Upper lobe of left lung (tissue), 6 donors: ENCODE results near the gene RNF187. TPM values are rescaled to one million over a fixed set of nuclear protein-coding genes. Genes with fewer than 3 reads are reported as not detected.
A peak's percentile ranks its signal among the peaks of the same experiment; 100 is the strongest.

ENCODE experiments used
- ATAC-seq, 2 donors: fragments of 200-7000 bp; cut with Tn5 transposase; one replicate each; pipeline ENCODE4 v1.9.1; 2022; ENCODE audit warnings: mild to moderate bottlenecking in 2 of 2, moderate library complexity in 2 of 2; ENCODE audit not compliant: low FRiP score in 2 of 2
- DNase-seq, 2 donors: peaks; one replicate each; pipeline ENCODE4 v3.0.0-alpha.2; 2019 to 2020
- H3K27ac ChIP-seq, 4 donors: fragments of 200-600 bp; sonication (generic); one replicate each; pipeline ENCODE4 v1.5.1; 2016 to 2019
- H3K27me3 ChIP-seq, 4 donors: fragments of 200-600 bp; sonication (generic); one replicate each; pipeline ENCODE4 v1.5.1; 2017 to 2019
- H3K36me3 ChIP-seq, 4 donors: fragments of 200-600 bp; sonication (generic); one replicate each; pipeline ENCODE4 v1.5.1; 2016 to 2019
- H3K4me1 ChIP-seq, 4 donors: fragments of 200-600 bp; sonication (generic); one replicate each; pipeline ENCODE4 v1.5.1; 2018 to 2019
- H3K4me3 ChIP-seq, 4 donors: fragments of 200-600 bp; sonication (generic); one replicate each; pipeline ENCODE4 v1.5.1; 2017 to 2019; ENCODE audit warnings: mild to moderate bottlenecking in 2 of 4, moderate library complexity in 1 of 4
- H3K9me3 ChIP-seq, 4 donors: fragments of 200-600 bp; sonication (generic); one replicate each; pipeline ENCODE4 v1.5.1; 2018 to 2019
- EP300 ChIP-seq, 4 donors: sonication (generic); formaldehyde crosslinking; IDR thresholded peaks; one replicate each; pipeline ENCODE4 v1.5.1; 2017; ENCODE audit warnings: antibody characterized with exemption in 4 of 4, control low read depth in 2 of 4
- POLR2A ChIP-seq, 4 donors: fragments of 450-650 bp; IDR thresholded peaks; one replicate each; pipeline ENCODE4 v1.5.1; 2016 to 2017; ENCODE audit warnings: antibody characterized with exemption in 4 of 4, mild to moderate bottlenecking in 2 of 4
- POLR2AphosphoS5 ChIP-seq, 2 donors: sonication (generic); formaldehyde crosslinking; IDR thresholded peaks; one replicate each; pipeline ENCODE4 v1.5.1; 2017; ENCODE audit warnings: antibody characterized with exemption in 2 of 2
- WGBS, 2 donors: methylation state at CpG; one replicate each; pipeline ENCODE4 v1.1.5; 2017 to 2018; 5-methylcytosine and 5-hydroxymethylcytosine counted together
- total RNA-seq, 6 donors: library from RNA; depleted of rRNA in 4 of 6; stranded (reverse); fragments of >200 nt in 4 of 6; gene quantifications; one replicate each; pipeline versions ENCODE4 v1.1.0 to v1.2.1, GENCODE V29; 2016 to 2021
- TF ChIP-seq, protein P1 (sequence below), 6 experiments: fragments of 450-650 bp in 4 of 6; fragments of 200-600 bp in 2 of 6; sonication (generic) in 2 of 6; IDR thresholded peaks; one replicate each; pipeline ENCODE4 v1.5.1; 2016 to 2019; ENCODE audit warnings: antibody characterized with exemption in 6 of 6
- donor health status: DM: no; HTN: no; CAD: no; lungs with moderate emphysema.
- donor health status: DM: no; HTN: yes; CAD: no; lungs with severe emphysema.

The RNF187 gene
- total RNA-seq, 6 donors from 2014 or later, result 36.1 to 105 (median 71.2) TPM

DNA sequence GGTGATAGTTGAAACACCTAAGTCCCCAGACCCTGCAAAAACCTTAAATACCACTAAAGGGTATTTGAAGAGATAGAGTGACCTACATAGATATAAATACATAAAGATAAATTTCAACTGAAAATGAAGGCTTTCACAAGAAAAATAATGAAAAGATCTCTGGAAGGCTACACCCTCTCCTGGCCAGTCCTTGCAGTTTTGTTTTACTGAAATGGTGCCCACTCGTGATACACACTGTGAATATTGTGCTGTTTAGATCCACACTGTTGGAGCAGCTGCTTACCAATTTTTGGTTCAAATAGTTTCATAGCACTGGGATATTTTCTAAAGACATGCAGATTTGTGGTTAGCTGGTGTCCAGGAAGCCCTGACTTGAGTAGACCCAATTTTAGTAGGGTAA, 31.5 kb upstream of the RNF187 start:
- WGBS, 2 donors, result 38 to 50% methylated on average over 1 of the region's 1 CpG
- ATAC-seq (no peak), DNase-seq (no peak)
- H3K27me3 ChIP-seq, result peaks cover 0 to 17% (median 6%) of the 10 kb centered on the region in 4 donors
- no peaks in the 10 kb centered on the region for H3K36me3 ChIP-seq
- H3K9me3 ChIP-seq, result no peaks in the 10 kb centered on the region
- H3K4me3 ChIP-seq, result no peak overlapping the region
- no peak overlapping the region for H3K27ac ChIP-seq
- no peak for TF ChIP-seq POLR2AphosphoS5 (IDR thresholded peaks at IDR 0.05)
- TF ChIP-seq, protein P1, sequence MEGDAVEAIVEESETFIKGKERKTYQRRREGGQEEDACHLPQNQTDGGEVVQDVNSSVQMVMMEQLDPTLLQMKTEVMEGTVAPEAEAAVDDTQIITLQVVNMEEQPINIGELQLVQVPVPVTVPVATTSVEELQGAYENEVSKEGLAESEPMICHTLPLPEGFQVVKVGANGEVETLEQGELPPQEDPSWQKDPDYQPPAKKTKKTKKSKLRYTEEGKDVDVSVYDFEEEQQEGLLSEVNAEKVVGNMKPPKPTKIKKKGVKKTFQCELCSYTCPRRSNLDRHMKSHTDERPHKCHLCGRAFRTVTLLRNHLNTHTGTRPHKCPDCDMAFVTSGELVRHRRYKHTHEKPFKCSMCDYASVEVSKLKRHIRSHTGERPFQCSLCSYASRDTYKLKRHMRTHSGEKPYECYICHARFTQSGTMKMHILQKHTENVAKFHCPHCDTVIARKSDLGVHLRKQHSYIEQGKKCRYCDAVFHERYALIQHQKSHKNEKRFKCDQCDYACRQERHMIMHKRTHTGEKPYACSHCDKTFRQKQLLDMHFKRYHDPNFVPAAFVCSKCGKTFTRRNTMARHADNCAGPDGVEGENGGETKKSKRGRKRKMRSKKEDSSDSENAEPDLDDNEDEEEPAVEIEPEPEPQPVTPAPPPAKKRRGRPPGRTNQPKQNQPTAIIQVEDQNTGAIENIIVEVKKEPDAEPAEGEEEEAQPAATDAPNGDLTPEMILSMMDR (IDR thresholded peaks at IDR 0.05), result no peak
- no peak for TF ChIP-seq EP300 (IDR thresholded peaks at IDR 0.05)
- no peak for TF ChIP-seq POLR2A (IDR thresholded peaks at IDR 0.05)
- peaks cover 6 to 31% (median 26%) of the 10 kb centered on the region in 4 donors for H3K4me1 ChIP-seq

DNA sequence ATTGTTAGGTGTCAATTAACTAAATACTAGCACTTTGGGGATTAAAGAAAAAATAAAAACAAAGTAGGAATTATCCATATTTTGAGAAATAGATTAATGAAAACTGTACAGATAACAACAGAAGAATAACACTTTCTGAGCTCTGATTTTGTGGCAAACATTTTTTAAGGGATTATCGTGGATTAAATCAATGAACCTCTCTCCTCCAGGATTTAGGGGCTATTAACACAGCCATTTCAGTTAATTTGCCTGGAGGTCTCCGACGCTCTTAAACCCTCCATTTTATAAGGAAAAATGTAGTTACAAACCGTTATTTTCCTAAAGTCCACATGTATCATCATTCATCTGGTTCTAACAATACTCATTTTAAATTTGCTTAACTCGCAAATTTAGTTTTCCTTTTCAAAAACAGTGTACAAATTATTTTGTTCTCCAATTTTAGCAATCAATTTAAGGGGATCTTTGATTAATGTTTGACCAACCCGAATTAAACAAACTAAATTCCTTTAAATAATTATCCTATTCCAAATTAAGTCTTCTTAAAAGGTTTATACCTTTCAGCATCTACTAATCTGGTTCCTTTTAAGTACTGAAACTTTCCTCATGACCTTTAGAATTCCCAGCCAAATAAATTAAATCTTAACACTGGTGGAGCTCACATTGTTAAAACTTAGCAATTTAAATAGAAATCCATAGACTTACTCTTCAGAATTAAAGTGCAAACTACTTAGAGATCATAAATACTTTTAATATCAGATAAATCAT, 30.7 kb upstream of the RNF187 start:
- ATAC-seq (no peak), DNase-seq (no peak)
- WGBS, 2 donors, result 65% methylated on average over 6 of the region's 6 CpGs
- Histone ChIP-seq H3K27me3 (peaks cover 0 to 22% (median 6%) of the 10 kb centered on the region in 4 donors), H3K27ac (peak overlapping the region in 1 of 4 donors; percentile 56), H3K4me3 (peak overlapping the region in 3 of 4 donors; percentile 46 to 51 (median 49)), H3K4me1 (peaks cover 6 to 31% (median 26%) of the 10 kb centered on the region in 4 donors), H3K9me3 (no peaks in the 10 kb centered on the region), H3K36me3 (no peaks in the 10 kb centered on the region)
- no peak for TF ChIP-seq EP300 (IDR thresholded peaks at IDR 0.05)
- no peak for TF ChIP-seq POLR2AphosphoS5 (IDR thresholded peaks at IDR 0.05)
- TF ChIP-seq, protein P1 (IDR thresholded peaks at IDR 0.05), result no peak
- no peak for TF ChIP-seq POLR2A (IDR thresholded peaks at IDR 0.05)

DNA sequence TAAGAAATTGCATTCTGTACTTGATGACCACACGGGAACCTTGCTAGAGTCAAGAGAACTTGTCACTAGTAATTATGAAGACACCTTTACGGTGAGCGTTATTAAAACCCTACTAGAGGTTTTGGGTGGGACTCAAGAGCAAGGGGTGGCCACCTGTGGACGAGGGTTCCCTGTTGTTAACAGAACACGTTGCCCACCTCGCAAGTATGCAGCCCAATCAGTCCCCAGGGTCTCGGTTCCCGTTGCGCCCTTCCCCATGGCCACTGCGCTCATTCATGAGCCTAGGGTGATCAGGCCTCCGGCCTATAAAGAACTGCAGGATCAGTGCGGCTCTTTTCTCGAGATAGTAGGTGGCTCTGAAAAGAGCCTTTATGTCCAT, 30.2 kb upstream of the RNF187 start:
- TF ChIP-seq POLR2A (IDR thresholded peaks at IDR 0.05), result no peak
- TF ChIP-seq, protein P1 (IDR thresholded peaks at IDR 0.05), result no peak
- no peak for TF ChIP-seq POLR2AphosphoS5 (IDR thresholded peaks at IDR 0.05)
- no peak for TF ChIP-seq EP300 (IDR thresholded peaks at IDR 0.05)
- H3K27me3 ChIP-seq, result peaks cover 0 to 26% (median 6%) of the 10 kb centered on the region in 4 donors
- peak in 1 of 2 donors; percentile 3 for ATAC-seq
- 17 to 21% methylated on average over 7 to 11 of the region's 13 CpGs for WGBS, 2 donors
- H3K27ac ChIP-seq, result peak overlapping the region; percentile 56 to 86 (median 71)
- H3K4me3 ChIP-seq, result peak overlapping the region in 3 of 4 donors; percentile 46 to 51 (median 49)
- no peaks in the 10 kb centered on the region for H3K9me3 ChIP-seq
- no peak for DNase-seq
- H3K36me3 ChIP-seq, result no peaks in the 10 kb centered on the region
- peaks cover 6 to 31% (median 26%) of the 10 kb centered on the region in 4 donors for H3K4me1 ChIP-seq

- Histone ChIP-seq H3K4me1 (peaks cover 6 to 31% (median 26%) of the 10 kb centered on the region in 4 donors), H3K4me3 (peak overlapping the region in 3 of 4 donors; percentile 46 to 51 (median 49)), H3K9me3 (no peaks in the 10 kb centered on the region), H3K36me3 (no peaks in the 10 kb centered on the region), H3K27ac (peak overlapping the region; percentile 56 to 86 (median 74)), H3K27me3 (peaks cover 0 to 26% (median 6%) of the 10 kb centered on the region in 4 donors)
- TF ChIP-seq POLR2A (IDR thresholded peaks at IDR 0.05) (peak in 2 of 4 donors; percentile 47 to 59), POLR2AphosphoS5 (IDR thresholded peaks at IDR 0.05) (peak; percentile 64 to 77), EP300 (IDR thresholded peaks at IDR 0.05) (no peak)
- TF ChIP-seq, protein P1 (IDR thresholded peaks at IDR 0.05), result peak in 4 of 6 experiments; percentile 43 to 52 (median 49)
- peak; percentile 68 to 94 for DNase-seq
- peak; percentile 86 to 95 for ATAC-seq
- WGBS, 2 donors, result 2 to 3% methylated on average over 25 to 40 of the region's 74 CpGs
Measured at GRCh38 chr1:228457396-228458176, 29.6 kb upstream of the RNF187 start.
